H1 (cell line): ENCODE measurements around the gene ITPK1. TPM values are rescaled to one million over a fixed set of nuclear protein-coding genes. Genes with fewer than 3 reads are reported as not detected.

ENCODE experiments used
- CTCF ChIA-PET: fragments of 300-600 bp; sonication (Branson Sonifier 250); formaldehyde crosslinking; loops from one replicate; lab custom pipeline; 2021; ENCODE audit not compliant: partially characterized antibody; lab: Charles Lee
- POLR2A ChIA-PET: fragments of 300-600 bp; sonication (Branson Sonifier 250); formaldehyde crosslinking; loops from one replicate; lab custom pipeline; 2021; ENCODE audit warnings: inconsistent platforms; ENCODE audit not compliant: partially characterized antibody; lab: Charles Lee
- DNase-seq, 2 experiments: peaks; one replicate each; pipeline versions ENCODE4 v3.0.0 to v3.0.0-alpha.2; 2010 to 2022; ENCODE audit warnings: low spot score in 2 of 2, low read depth in 1 of 2, mixed read lengths in 1 of 2
- FAIRE-seq: peaks from 2 replicates; lab custom pipeline; 2011; peaks lifted over from hg19 to GRCh38; lab: Jason Lieb, UNC
- H2AFZ ChIP-seq: 2 replicates; pipeline ENCODE4 v1.8.1; 2012; ENCODE audit warnings: low read length, inconsistent platforms
- H2AK5ac ChIP-seq: 2 replicates; pipeline ENCODE4 v1.6.1; 2013; ENCODE audit warnings: low read depth, low read length
- H2BK120ac ChIP-seq: replicated peaks from 2 replicates; pipeline ENCODE3; 2013; ENCODE audit warnings: low read depth, low read length, inconsistent platforms
- H2BK12ac ChIP-seq: 2 replicates; pipeline ENCODE4 v1.6.1; 2013; ENCODE audit warnings: low read depth, low read length
- H2BK15ac ChIP-seq: 2 replicates; pipeline ENCODE4 v1.6.1; 2013; ENCODE audit warnings: low read length
- H2BK20ac ChIP-seq: 2 replicates; pipeline ENCODE4 v1.6.1; 2013; ENCODE audit warnings: low read length
- H2BK5ac ChIP-seq: 2 replicates; pipeline ENCODE4 v1.6.1; 2013; ENCODE audit warnings: low read depth, low read length
- H3K14ac ChIP-seq: 2 replicates; pipeline ENCODE4 v1.6.1; 2013; ENCODE audit warnings: inconsistent platforms; ENCODE audit not compliant: insufficient read length
- H3K18ac ChIP-seq: 2 replicates; pipeline ENCODE4 v1.6.1; 2013; ENCODE audit warnings: low read length; ENCODE audit errors: extremely low read depth
- H3K23ac ChIP-seq: 2 replicates; pipeline ENCODE4 v1.6.1; 2013; ENCODE audit warnings: inconsistent platforms; ENCODE audit not compliant: insufficient read length
- H3K23me2 ChIP-seq: 2 replicates; pipeline ENCODE4 v1.6.1; 2013; ENCODE audit warnings: low read depth, low read length
- H3K27ac ChIP-seq: 2 replicates; pipeline ENCODE4 v1.6.1; 2011; ENCODE audit warnings: low read depth, low read length, inconsistent platforms
- H3K27me3 ChIP-seq, 4 experiments: replicated peaks in 1 of 4; 1 replicate in 1 of 4; 2 replicates in 3 of 4; pipeline versions ENCODE4 v1.6.1 to v1.8.1; 2011 to 2013; ENCODE audit warnings: low read length in 3 of 4, mild to moderate bottlenecking in 3 of 4, inconsistent platforms in 2 of 4, mixed read lengths in 2 of 4, moderate library complexity in 1 of 4; ENCODE audit not compliant: control insufficient read depth in 3 of 4, insufficient read depth in 3 of 4; ENCODE audit errors: extremely low read depth in 1 of 4
- H3K36me3 ChIP-seq, 4 experiments: 2 replicates each; pipeline versions ENCODE4 v1.6.1 to v1.8.1; 2011 to 2013; ENCODE audit warnings: mild to moderate bottlenecking in 4 of 4, low read length in 3 of 4, moderate library complexity in 2 of 4, control low read depth in 1 of 4, inconsistent platforms in 1 of 4; ENCODE audit not compliant: insufficient read depth in 4 of 4, control insufficient read depth in 2 of 4
- H3K4ac ChIP-seq: replicated peaks from 2 replicates; pipeline ENCODE3; 2013; ENCODE audit warnings: low read length, low read depth, mixed read lengths, inconsistent platforms; ENCODE audit not compliant: insufficient read length
- H3K4me1 ChIP-seq, 4 experiments: replicated peaks in 1 of 4; 1 replicate in 1 of 4; 2 replicates in 3 of 4; pipeline versions ENCODE4 v1.6.1 to v1.8.1; 2011 to 2013; ENCODE audit warnings: low read length in 3 of 4, inconsistent platforms in 2 of 4, mixed read lengths in 1 of 4; ENCODE audit not compliant: insufficient read depth in 4 of 4, control insufficient read depth in 3 of 4
- H3K4me2 ChIP-seq, 2 experiments: 2 replicates each; pipeline versions ENCODE4 v1.6.1 to v1.8.1; 2011 to 2013; ENCODE audit warnings: low read depth in 2 of 2, low read length in 2 of 2, control low read depth in 1 of 2, inconsistent platforms in 1 of 2, mild to moderate bottlenecking in 1 of 2; ENCODE audit not compliant: insufficient read depth in 1 of 2
- H3K4me3 ChIP-seq, 4 experiments: fragments of 200-600, 300-600 bp in 1 of 4; sonication (generic), shearing (Covaris generic), sonication (Bioruptor Twin) in 1 of 4; 2 replicates each; pipeline versions ENCODE4 v1.5.1 to v1.8.1; 2011 to 2016; ENCODE audit warnings: low read length in 4 of 4, low read depth in 3 of 4, control low read depth in 2 of 4, inconsistent platforms in 2 of 4, mild to moderate bottlenecking in 2 of 4, mixed read lengths in 1 of 4, moderate library complexity in 1 of 4; ENCODE audit not compliant: insufficient read depth in 2 of 4; ENCODE audit errors: extremely low read depth in 1 of 4
- H3K56ac ChIP-seq: replicated peaks from 2 replicates; pipeline ENCODE3; 2013; ENCODE audit warnings: low read depth, mild to moderate bottlenecking, mixed read lengths, low read length, inconsistent platforms; ENCODE audit not compliant: insufficient read length
- H3K79me1 ChIP-seq: 2 replicates; pipeline ENCODE4 v1.6.1; 2013; ENCODE audit warnings: low read depth, low read length, control low read depth
- H3K79me2 ChIP-seq, 2 experiments: 2 replicates each; pipeline versions ENCODE4 v1.6.1 to v1.8.1; 2012 to 2013; ENCODE audit warnings: low read length in 2 of 2, mild to moderate bottlenecking in 2 of 2, inconsistent platforms in 1 of 2; ENCODE audit not compliant: insufficient read depth in 2 of 2, control insufficient read depth in 1 of 2
- H3K9ac ChIP-seq, 4 experiments: replicated peaks in 1 of 4; 1 replicate in 1 of 4; 2 replicates in 3 of 4; pipeline versions ENCODE4 v1.6.1 to v1.8.1; 2011 to 2013; ENCODE audit warnings: low read depth in 3 of 4, low read length in 3 of 4, control low read depth in 2 of 4, mild to moderate bottlenecking in 2 of 4, moderate library complexity in 2 of 4, inconsistent platforms in 1 of 4; ENCODE audit errors: extremely low read depth in 1 of 4
- H3K9me3 ChIP-seq, 2 experiments: 2 replicates each; pipeline versions ENCODE4 v1.6.1 to v1.8.1; 2012 to 2013; ENCODE audit warnings: mild to moderate bottlenecking in 2 of 2, moderate library complexity in 2 of 2, control low read depth in 1 of 2, inconsistent platforms in 1 of 2, low read depth in 1 of 2, low read length in 1 of 2, mixed read lengths in 1 of 2; ENCODE audit not compliant: insufficient read depth in 2 of 2
- H4K20me1 ChIP-seq, 2 experiments: replicated peaks in 1 of 2; 2 replicates each; pipeline versions ENCODE3 to v1.8.1; 2011 to 2013; ENCODE audit warnings: inconsistent platforms in 2 of 2, low read length in 2 of 2, mild to moderate bottlenecking in 1 of 2; ENCODE audit not compliant: insufficient read depth in 2 of 2, control insufficient read depth in 1 of 2
- H4K5ac ChIP-seq: 2 replicates; pipeline ENCODE4 v1.6.1; 2013; ENCODE audit warnings: low read length, low read depth, mixed read lengths, inconsistent platforms; ENCODE audit not compliant: insufficient read length
- H4K8ac ChIP-seq: 2 replicates; pipeline ENCODE4 v1.8.0; 2013; ENCODE audit warnings: mild to moderate bottlenecking, moderate library complexity, low read length, inconsistent platforms; ENCODE audit not compliant: insufficient read depth; ENCODE audit errors: extremely low read depth
- H4K91ac ChIP-seq: replicated peaks from 2 replicates; pipeline ENCODE3; 2013; ENCODE audit warnings: low read length, mixed read lengths, inconsistent platforms; ENCODE audit not compliant: insufficient read length
- FOSL1 ChIP-seq: IDR thresholded peaks from 2 replicates; pipeline ENCODE4 v1.6.1; 2011; ENCODE audit warnings: mild to moderate bottlenecking, low read depth, low read length, moderate library complexity; ENCODE audit not compliant: insufficient read depth
- HDAC6 ChIP-seq: IDR thresholded peaks from one replicate; pipeline ENCODE4 v1.7.1; 2012; ENCODE audit warnings: low read depth, mild to moderate bottlenecking, inconsistent platforms, low read length, moderate library complexity
- MAFK ChIP-seq: IDR thresholded peaks from 2 replicates; pipeline ENCODE4 v1.6.1; 2012; ENCODE audit warnings: low read depth, mild to moderate bottlenecking, improper control_type of control experiment, low read length
- NANOG ChIP-seq: IDR thresholded peaks from 2 replicates; pipeline ENCODE4 v1.6.1; 2011; ENCODE audit warnings: low read length, low read depth, mild to moderate bottlenecking, inconsistent platforms; ENCODE audit not compliant: insufficient read depth, poor library complexity, severe bottlenecking
- SIRT6 ChIP-seq: IDR thresholded peaks from one replicate; pipeline ENCODE4 v1.7.1; 2012; ENCODE audit warnings: low read length, inconsistent platforms
- TBP ChIP-seq: IDR thresholded peaks from 2 replicates; pipeline ENCODE4 v1.6.1; 2011; ENCODE audit warnings: low read depth, low read length, improper control_type of control experiment
- ZNF274 ChIP-seq: IDR thresholded peaks from 2 replicates; pipeline ENCODE4 v1.7.0; 2012; ENCODE audit warnings: low read length, borderline replicate concordance; ENCODE audit errors: extremely low read depth
- WGBS, 2 experiments: shearing (Covaris generic) in 1 of 2; methylation state at CpG; one replicate each; pipeline versions ENCODE4 v1.1.6 to v1.1.7; 2013 to 2015; ENCODE audit warnings: low lambda C conversion rate in 2 of 2, mixed read lengths in 2 of 2, inconsistent platforms in 1 of 2, low coverage in 1 of 2, missing lambda C conversion rate in 1 of 2; ENCODE audit not compliant: insufficient replicate concordance in 2 of 2, insufficient coverage in 1 of 2, insufficient read length in 1 of 2; ENCODE audit errors: extremely low coverage in 1 of 2, missing lambda C conversion rate in 1 of 2; 5-methylcytosine and 5-hydroxymethylcytosine counted together
- polyA plus RNA-seq, 7 experiments: library from polyadenylated mRNA; depleted of rRNA in 3 of 7; stranded (reverse) in 5 of 7; unstranded in 2 of 7; fragments of >200 nt in 5 of 7; fragments of 200-250 nt in 2 of 7; gene quantifications; 1 replicate in 5 of 7; 2 replicates in 1 of 7; 4 replicates in 1 of 7; pipeline versions ENCODE4 v1.2.1 to v1.2.3, GENCODE V29; 2011 to 2013; ENCODE audit warnings: missing spikeins in 2 of 7, mixed read lengths in 2 of 7
- total RNA-seq: library from RNA; stranded (reverse); fragmentation: NEBNext Ultra II Directional; extraction: Animal tissue kit (Norgen Biotek cat#: 25700); gene quantifications from 2 replicates; pipeline ENCODE4 v1.2.1, GENCODE V29; 2021

The ITPK1 gene
- total and polyA plus RNA-seq, 2 of the 8 experiments (the other 6 are each of a cell fraction or from before 2014, with no cell fraction given): 108 to 143 TPM

- no peak overlapping the region for H3K4me2 ChIP-seq
- no peak for DNase-seq
- no peak overlapping the region for H2AFZ ChIP-seq
- no peak for TF ChIP-seq NANOG
- TF ChIP-seq TBP: no peak
- TF ChIP-seq MAFK: no peak
- TF ChIP-seq HDAC6: no peak
- no peak for TF ChIP-seq SIRT6
- no peak for TF ChIP-seq ZNF274
- TF ChIP-seq FOSL1: no peak
- H2BK20ac ChIP-seq: 0 out of 2 replicates have a peak overlapping the region, but pooled peaks have one; percentile 32
- CTCF ChIA-PET: interaction anchor here (0.5 to 1.4 kb wide), 3 partner anchors 38 to 212 kb away, joined by 3 to 4 read pairs (median 4); no protein-coding TSS in a partner anchor
- no peaks in the 10 kb centered on the region for H3K23me2 ChIP-seq
- H3K23ac ChIP-seq: no peak overlapping the region
- H2AK5ac ChIP-seq: peak overlapping the region; percentile 82
- H3K27me3 ChIP-seq: no peaks in the 10 kb centered on the region
- no peak overlapping the region for H3K27ac ChIP-seq
- POLR2A ChIA-PET: no interaction called here
- H2BK5ac ChIP-seq: peak overlapping the region; percentile 60; the same call in 1 of the 2 replicates
- peaks cover 0 to 18% (median 7%) of the 10 kb centered on the region in 4 experiments; a peak in 5 of 7 replicates for H3K4me1 ChIP-seq
- H3K4me3 ChIP-seq: no peak overlapping the region
- no peak overlapping the region for H3K14ac ChIP-seq
- H2BK15ac ChIP-seq: 0 out of 2 replicates have a peak overlapping the region, but pooled peaks have one; percentile 16
- no peaks in the 10 kb centered on the region for H3K36me3 ChIP-seq
- peaks cover 0 to 2% of the 10 kb centered on the region in 2 experiments for H4K20me1 ChIP-seq
- no peak for FAIRE-seq
- H3K79me1 ChIP-seq: peaks cover 15% of the 10 kb centered on the region
- H4K91ac ChIP-seq: no peak overlapping the region
- no peaks in the 10 kb centered on the region for H3K9me3 ChIP-seq
- H3K4ac ChIP-seq: peak overlapping the region; percentile 44
- no peak overlapping the region for H2BK12ac ChIP-seq
- H4K8ac ChIP-seq: no peak overlapping the region
- H3K79me2 ChIP-seq: peaks cover 0 to 39% of the 10 kb centered on the region in 2 experiments; a peak in 2 of 4 replicates
- H3K9ac ChIP-seq: no peak overlapping the region
- H3K18ac ChIP-seq: peak overlapping the region; percentile 48; the same call in 1 of the 2 replicates
- WGBS, 2 experiments: 87% methylated on average over 5 of the region's 5 CpGs; no CpG with 5 or more reads in 1 of the 2 experiments
- H2BK120ac ChIP-seq: no peak overlapping the region
- no peak overlapping the region for H3K56ac ChIP-seq
- H4K5ac ChIP-seq: no peak overlapping the region
Measured at GRCh38 chr14:93063393-93063792, 52.3 kb downstream of the ITPK1 start.
